RWPE2 (cell line): ENCODE data around the gene ATP6V0A1.
A peak's percentile ranks its signal among the peaks of the same experiment; 100 is the strongest.
"Not testable (repeated sequence)": the region's sequence is repeated elsewhere in the genome, so short reads cannot be mapped to it uniquely, and the experiment has no call there.

Source experiments
- ATAC-seq: fragments of 200-7000 bp; cut with Tn5 transposase; 3 replicates; pipeline ENCODE4 v1.9.1; 2021; ENCODE audit warnings: low read depth
- DNase-seq: peaks from one replicate; pipeline ENCODE4 v3.0.0-alpha.2; 2020; ENCODE audit warnings: low spot score
- H3K27ac ChIP-seq: fragments of 450-650 bp; 2 replicates; pipeline ENCODE4 v1.5.1; 2017; ENCODE audit warnings: mild to moderate bottlenecking; ENCODE audit not compliant: poor library complexity, severe bottlenecking
- H3K27me3 ChIP-seq: fragments of 250-450 bp; sonication (Bioruptor Pico); 2 replicates; pipeline ENCODE4 v1.5.1; 2021; ENCODE audit warnings: mild to moderate bottlenecking, moderate library complexity; ENCODE audit not compliant: insufficient read depth, poor library complexity, severe bottlenecking
- H3K36me3 ChIP-seq: fragments of 250-450 bp; sonication (Bioruptor Pico); 2 replicates; pipeline ENCODE4 v1.5.1; 2020; ENCODE audit warnings: low read depth, mild to moderate bottlenecking, moderate library complexity
- H3K4me1 ChIP-seq: fragments of 250-450 bp; sonication (Bioruptor Pico); 2 replicates; pipeline ENCODE4 v1.5.1; 2021; ENCODE audit warnings: mild to moderate bottlenecking, moderate library complexity; ENCODE audit not compliant: insufficient read depth, poor library complexity, severe bottlenecking
- H3K4me3 ChIP-seq: fragments of 250-450 bp; sonication (Bioruptor Pico); 2 replicates; pipeline ENCODE4 v1.5.1; 2021; ENCODE audit warnings: mild to moderate bottlenecking, moderate library complexity; ENCODE audit not compliant: severe bottlenecking
- H3K9me3 ChIP-seq: fragments of 250-450 bp; sonication (Bioruptor Pico); 2 replicates; pipeline ENCODE4 v1.5.1; 2021; ENCODE audit warnings: mild to moderate bottlenecking, moderate library complexity; ENCODE audit not compliant: severe bottlenecking
- TF ChIP-seq, protein P1 (sequence below): fragments of 450-650 bp; IDR thresholded peaks from one replicate; pipeline ENCODE4 v1.5.1; 2017; ENCODE audit warnings: mild to moderate bottlenecking, moderate library complexity; ENCODE audit not compliant: poor library complexity, severe bottlenecking

The ATP6V0A1 gene

DNA sequence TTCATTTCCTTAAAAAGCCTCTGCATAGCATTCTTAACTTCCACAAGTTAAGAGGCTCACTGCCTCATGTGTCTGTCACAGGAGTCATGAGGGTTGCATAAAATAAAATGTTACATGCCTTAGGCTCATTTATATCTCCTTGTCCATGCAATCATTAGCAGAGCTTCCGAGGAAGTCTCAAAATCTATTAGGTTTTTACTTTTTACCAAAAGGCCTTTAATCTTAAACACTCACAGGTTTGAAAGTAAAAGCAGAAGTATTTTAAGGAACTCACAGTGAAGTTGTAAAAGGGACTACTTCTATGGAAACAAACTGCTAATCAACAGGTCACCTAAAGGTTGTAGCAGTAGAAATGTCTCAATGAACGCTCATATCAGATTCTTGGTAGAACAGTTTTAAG lies 5.2 kb upstream of the ATP6V0A1 start:
- no peaks in the 10 kb centered on the region for H3K27me3 ChIP-seq
- H3K36me3 ChIP-seq = no peaks in the 10 kb centered on the region
- TF ChIP-seq, protein P1, sequence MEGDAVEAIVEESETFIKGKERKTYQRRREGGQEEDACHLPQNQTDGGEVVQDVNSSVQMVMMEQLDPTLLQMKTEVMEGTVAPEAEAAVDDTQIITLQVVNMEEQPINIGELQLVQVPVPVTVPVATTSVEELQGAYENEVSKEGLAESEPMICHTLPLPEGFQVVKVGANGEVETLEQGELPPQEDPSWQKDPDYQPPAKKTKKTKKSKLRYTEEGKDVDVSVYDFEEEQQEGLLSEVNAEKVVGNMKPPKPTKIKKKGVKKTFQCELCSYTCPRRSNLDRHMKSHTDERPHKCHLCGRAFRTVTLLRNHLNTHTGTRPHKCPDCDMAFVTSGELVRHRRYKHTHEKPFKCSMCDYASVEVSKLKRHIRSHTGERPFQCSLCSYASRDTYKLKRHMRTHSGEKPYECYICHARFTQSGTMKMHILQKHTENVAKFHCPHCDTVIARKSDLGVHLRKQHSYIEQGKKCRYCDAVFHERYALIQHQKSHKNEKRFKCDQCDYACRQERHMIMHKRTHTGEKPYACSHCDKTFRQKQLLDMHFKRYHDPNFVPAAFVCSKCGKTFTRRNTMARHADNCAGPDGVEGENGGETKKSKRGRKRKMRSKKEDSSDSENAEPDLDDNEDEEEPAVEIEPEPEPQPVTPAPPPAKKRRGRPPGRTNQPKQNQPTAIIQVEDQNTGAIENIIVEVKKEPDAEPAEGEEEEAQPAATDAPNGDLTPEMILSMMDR = no peak
- no peak for ATAC-seq
- no peak for DNase-seq
- no peaks in the 10 kb centered on the region for H3K9me3 ChIP-seq
- peaks cover 17% of the 10 kb centered on the region for H3K4me1 ChIP-seq
- no peak overlapping the region for H3K27ac ChIP-seq
- no peak overlapping the region for H3K4me3 ChIP-seq

DNA sequence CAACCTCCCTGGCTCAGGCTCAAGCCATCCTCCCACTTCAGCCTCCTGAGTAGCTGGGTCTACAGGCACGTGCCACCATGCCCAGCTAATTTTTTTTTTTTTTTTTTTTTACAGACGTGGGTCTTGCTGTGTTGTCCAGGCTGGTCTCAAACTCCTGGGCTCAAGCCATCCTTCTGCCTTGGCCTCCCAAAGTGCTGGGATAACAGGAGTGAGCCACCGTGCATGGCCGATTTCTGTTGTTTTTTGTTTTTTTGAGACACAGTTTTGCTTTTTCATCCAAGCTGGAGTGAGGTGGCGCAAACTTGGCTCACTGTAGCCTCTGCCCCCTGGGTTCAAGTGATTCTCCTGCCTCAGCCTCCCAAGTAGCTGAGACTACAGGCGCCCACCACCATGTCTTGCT lies 3.7 kb upstream of the ATP6V0A1 start:
- not testable (repeated sequence) for H3K36me3 ChIP-seq, H3K27me3 ChIP-seq, ATAC-seq, DNase-seq, H3K9me3 ChIP-seq, H3K27ac ChIP-seq, H3K4me3 ChIP-seq
- peaks cover 23% of the 10 kb centered on the region for H3K4me1 ChIP-seq

DNA sequence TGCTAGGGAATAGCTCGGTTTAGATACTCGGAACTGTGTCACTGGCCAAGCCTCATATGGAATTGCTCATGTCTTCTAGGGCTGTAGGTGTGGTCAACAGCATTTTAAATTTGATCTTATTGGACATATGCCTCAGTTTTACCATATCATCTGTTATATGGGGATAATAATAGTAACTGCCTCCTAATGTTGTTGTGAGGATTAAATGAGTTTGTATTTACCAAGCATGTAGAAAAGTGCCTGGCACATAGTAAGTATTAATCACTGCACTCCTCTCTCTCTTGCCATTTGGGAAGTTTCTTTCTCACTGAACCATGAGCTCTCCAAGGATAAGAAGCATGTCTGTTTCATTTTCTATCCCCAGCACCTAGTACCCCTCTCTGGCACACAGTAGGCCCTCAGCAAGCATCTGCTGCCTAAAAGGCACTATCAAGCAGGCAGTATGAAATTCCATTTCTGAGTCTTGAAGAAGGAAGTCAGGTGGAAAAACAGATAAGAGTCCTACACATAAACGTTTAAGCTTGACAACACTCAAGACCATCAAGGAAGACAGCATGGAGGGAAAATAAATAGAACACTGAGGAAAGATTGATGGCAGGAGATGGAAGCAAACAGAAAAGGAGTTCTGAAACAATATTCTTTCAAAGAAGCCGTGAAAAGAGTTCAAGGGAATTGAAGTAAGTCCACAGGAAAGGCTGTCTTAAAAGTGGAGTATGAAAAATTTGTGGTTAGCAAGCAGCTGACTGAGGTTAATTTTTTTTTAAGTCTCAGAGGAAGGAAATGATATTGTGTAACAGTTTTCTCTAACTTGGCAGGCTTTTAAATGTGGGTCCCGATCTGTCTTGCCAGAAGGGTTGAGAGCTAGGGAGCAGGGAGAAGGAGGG lies 2.2 kb upstream of the ATP6V0A1 start:
- Histone ChIP-seq H3K4me3 (no peak overlapping the region), H3K27ac (peak overlapping the region; percentile 55), H3K36me3 (peaks cover 11% of the 10 kb centered on the region), H3K9me3 (no peaks in the 10 kb centered on the region), H3K4me1 (peaks cover 32% of the 10 kb centered on the region), H3K27me3 (no peaks in the 10 kb centered on the region)
- no peak for DNase-seq
- ATAC-seq = 0 out of 3 replicates have a peak, but pooled peaks have one; percentile 3
- TF ChIP-seq, protein P1 = no peak

DNA sequence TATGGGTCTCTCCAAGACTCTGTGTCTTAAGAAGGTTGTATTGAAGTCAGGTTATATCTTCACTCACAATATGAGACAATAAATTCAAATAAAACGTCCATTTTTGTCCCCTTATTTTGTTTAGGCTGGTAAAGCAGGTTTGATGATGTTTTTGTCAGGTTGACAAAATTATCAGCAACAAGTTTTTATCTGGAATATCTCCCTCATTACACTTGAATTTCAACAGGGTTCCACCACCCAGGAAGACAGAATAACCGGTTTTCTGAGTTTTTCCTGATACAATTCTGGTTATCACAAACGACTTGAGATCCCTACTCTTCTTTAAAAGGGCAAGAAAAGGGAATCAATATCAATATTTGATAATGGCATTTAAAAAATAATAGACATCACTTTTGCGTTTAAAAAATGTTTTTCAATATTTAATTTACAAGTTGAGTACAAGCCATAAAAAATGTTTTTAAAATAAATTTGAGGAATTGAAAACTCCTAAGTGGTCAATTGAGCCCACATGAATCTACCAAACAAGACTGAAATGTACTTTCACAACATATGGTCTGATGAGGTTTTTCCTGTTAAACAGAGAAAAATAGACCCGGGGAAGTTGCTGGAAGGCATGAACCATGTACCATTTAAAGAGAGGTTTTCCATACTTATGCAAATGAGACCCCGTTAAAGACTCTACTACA lies 1.4 kb upstream of the ATP6V0A1 start:
- no peaks in the 10 kb centered on the region for H3K9me3 ChIP-seq
- DNase-seq (no peak), ATAC-seq (no peak)
- H3K36me3 ChIP-seq = peaks cover 13% of the 10 kb centered on the region
- H3K27ac ChIP-seq = peak overlapping the region; percentile 55
- no peak overlapping the region for H3K4me3 ChIP-seq
- peaks cover 32% of the 10 kb centered on the region for H3K4me1 ChIP-seq
- TF ChIP-seq, protein P1 = no peak
- no peaks in the 10 kb centered on the region for H3K27me3 ChIP-seq

DNA sequence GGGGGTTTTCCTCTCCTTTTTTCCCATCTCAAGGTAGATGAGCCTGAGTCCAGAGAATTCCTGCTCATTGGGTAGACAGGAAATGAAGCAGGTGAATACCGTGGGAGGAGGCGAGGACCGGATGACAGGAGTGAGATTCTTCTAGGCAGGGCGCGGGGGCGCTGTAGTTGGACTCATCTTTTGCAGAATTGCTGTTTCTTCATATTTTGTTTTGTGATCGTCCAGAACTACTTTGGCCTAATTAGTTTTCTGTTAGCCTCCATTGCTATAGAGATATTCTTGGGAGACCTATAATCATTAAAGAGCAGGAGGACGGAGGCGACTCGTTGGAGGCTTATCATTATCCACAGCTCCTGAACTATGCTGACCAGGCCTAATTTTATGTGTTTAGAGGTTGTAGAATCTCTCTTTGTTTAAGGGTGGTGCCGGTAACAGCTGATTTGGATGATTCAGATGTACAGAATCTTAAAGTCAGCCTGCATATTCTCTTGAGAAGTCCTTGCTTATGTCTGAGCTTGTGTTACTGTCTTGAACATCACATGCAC lies 650 bp downstream of the ATP6V0A1 start:
- H3K27me3 ChIP-seq = no peaks in the 10 kb centered on the region
- peaks cover 27% of the 10 kb centered on the region for H3K36me3 ChIP-seq
- H3K4me1 ChIP-seq = peaks cover 32% of the 10 kb centered on the region
- ATAC-seq = peak; percentile 75
- no peak for DNase-seq
- no peaks in the 10 kb centered on the region for H3K9me3 ChIP-seq
- peak overlapping the region; percentile 55 for H3K27ac ChIP-seq
- peak overlapping the region; percentile 51 for H3K4me3 ChIP-seq
- TF ChIP-seq, protein P1 = peak; percentile 53
